ENCODE measurements around the gene PRR9.

Gene PRR9

DNA sequence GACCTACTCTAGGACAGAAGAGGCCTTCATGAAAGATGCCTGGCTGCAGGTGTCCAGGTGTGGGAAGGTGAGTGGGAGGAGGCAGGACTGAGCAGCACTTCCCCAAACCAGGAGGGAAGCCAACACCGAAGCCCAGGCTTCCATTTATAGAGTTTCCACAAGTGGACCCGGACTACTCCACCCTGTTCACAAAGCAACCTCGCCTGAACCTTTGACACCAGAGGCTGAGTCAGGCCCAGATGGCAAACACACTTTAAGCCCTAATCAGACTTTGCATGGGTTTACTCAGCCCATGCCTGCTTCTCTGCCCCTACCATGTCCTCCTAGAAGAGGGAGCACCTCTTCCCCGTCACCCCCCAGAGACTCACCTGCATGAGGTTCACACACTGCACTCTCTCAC lies 14.0 kb downstream of the PRR9 start:
- DNase-seq: no peak

DNA sequence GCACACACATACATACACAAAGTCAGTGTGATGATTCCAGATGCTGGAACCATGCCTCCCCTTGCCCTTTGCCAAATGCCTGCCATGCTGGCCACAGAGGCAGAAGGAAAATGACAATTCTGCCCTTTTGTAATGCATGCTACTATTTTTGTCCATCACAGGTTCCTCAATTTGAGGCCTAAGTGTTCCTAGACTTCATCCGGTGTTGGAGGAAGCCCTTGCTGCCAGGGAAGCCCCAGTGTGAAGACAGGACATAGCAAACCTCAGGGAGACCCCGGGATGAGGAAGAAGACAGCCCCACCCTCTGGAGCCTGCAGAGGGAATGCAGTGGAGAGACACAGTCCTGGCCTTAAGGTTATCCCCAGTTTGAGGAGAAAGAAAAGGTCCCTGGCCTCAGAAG lies 14.4 kb downstream of the PRR9 start:
- DNase-seq: no peak

DNA sequence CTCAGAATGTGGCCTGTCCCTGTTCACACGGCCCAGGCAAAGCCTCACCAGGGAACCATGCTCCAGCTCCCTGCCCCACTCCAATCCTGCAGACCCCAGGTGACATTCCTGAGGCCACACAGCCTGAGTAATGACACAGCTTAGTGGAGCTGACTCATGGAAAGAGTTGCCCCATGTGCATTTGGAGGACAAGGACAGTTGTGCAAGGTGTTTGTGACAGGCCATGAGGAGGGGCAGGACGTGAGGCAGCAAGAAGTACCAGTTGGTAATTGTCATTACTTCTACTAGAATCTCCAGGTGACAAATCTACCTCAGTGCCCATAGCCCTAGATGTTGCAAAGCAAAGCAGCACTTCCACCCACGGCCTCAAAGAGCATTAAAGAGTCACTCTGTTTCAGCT lies 15.2 kb downstream of the PRR9 start:
- no peak for DNase-seq

DNA sequence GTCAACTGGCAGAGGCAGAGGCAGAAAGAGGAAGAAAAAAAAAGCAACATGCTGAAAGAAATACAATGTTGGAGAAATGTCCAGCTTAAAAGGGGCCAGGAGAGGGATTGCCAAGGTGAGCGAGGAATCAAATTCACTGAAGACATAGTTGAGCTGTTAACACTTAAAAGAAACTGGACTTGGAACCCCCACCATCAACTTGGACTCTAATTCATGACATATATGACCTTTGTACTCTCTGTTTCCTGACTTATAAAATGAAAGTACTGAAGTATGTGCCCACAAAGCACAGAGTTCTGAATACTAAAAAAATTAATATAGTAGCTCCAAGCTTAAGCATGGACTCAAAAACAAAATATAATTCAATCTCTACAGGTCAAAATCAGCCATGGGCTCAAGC lies 16.1 kb downstream of the PRR9 start:
- DNase-seq: no peak

DNA sequence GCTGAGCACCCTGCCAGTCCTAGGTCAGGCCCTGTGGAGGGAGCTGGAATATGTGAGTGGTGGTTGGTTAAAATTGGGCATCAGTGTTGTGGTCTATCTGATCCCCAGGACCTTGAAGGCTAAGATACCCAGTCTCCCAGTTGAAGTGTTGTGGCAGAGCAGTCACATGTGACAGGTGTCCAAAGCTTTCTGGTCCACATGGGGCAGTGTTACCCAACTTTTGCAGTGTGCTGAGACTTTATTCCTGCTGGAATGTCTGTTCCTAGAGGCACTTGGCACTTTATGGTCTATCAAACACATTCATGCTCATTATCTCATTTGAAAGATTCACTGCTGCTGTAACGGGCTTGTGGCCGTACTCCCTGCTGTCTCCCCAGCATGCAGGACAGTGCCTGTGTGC lies 21.1 kb downstream of the PRR9 start:
- DNase-seq: no peak

DNA sequence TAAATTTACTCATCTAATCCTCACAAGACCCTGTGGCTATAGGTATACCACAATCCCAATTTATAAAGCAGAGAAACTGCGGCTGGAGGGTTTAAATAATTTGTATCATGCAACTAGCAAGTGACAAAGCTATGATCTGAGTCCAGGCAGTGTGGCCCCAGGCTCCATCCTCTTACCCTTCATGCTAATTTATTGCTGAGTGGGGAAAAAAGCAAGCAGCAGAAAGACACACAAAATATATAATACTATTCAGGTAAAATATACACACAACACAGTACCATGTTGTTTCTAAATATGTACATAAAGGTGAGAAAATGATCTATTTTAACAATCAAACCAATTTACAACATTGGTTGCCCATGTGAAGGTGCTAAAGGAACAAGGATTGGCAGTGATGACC lies 24.8 kb downstream of the PRR9 start:
- DNase-seq: no peak

DNA sequence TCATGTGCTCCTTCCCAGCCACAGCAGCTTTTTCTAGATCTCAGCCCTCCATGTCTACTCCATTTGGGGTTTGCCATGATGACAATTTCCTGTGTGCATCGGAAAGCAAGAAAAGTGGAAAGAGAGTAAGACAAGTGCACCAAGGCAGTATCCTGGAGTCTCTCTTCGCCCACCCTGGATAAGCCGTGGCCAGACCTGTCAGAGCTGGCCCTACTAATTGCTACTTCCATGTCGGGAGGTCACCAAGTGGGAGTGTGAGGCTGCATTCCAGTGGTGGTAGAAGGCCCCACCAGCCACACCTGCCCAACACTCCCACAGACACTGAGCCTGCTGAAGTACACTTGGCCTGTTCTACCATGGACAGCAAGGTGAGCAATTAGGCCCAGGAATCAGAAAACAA lies 28.1 kb downstream of the PRR9 start:
- no peak for DNase-seq

DNA sequence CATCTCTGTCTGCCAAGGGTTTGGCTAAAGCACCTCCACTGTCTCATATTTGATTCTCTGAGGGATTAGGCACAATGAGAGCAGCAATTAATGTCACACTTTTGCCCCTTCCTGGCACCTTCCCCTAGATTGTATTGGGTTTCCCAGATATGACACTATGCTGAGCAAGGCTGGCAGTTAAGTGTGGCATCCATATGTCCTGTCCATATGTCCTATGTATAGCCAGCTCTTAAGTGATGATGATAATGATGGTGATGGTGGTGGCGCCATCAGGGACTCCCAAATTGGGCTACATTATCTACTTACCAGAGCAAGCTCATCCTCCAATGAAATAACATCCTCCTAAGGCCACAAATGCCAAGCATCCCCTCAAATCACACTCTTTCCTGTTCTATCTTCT lies 28.6 kb downstream of the PRR9 start:
- DNase-seq: no peak

DNA sequence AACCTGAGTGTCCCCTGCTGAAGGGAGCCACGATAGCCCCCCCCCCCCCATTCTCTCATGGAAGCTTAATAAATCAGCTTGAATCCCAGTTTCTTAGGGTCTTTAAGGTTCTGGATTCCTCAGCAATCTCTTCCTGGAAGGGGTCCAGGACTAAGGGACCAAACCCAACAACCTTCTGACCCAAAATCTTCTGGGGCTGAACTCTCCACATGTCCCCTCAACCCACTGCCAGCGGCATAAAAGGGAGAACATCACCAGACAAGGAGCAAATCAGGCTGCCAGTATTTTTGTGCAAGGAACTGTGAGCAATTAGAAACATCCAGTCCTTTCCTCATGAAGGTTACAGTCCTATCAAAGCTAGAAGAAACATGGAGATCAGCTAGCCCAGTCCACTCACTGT lies 29.4 kb downstream of the PRR9 start:
- no peak for DNase-seq

DNA sequence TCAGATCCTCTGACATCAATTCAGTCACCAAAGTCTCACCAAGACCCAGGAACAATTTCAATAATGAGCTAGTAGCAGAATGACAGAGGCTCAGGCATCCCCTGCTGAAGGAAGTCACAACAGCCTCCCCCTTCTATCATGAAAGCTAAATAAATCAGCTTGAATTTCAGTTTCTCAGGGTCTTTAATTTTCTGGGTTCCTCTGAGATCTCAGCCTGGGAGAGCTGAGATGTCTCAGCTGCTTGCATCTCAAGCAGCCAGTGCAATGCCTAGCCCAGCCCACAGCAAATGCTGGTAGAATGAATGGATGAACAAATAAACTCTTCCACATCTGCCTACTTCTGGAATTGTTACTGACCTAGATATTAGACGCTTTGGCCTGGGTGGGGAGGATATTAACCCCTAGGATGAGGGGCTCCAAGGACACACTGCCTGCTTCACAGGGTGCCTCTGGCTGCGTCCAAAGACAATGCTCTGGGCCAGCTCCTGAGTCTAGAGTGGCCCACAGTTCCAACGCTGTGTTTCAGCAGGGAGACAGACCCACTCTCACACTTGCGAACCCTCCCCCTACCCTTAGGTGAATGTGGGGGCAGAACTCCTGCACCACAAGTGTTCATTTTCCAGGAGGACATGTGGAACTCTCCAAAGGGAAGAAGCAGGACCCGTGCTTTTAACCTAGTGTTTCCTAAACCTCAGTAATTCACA lies 30.9 kb downstream of the PRR9 start:
- no peak for DNase-seq

DNA sequence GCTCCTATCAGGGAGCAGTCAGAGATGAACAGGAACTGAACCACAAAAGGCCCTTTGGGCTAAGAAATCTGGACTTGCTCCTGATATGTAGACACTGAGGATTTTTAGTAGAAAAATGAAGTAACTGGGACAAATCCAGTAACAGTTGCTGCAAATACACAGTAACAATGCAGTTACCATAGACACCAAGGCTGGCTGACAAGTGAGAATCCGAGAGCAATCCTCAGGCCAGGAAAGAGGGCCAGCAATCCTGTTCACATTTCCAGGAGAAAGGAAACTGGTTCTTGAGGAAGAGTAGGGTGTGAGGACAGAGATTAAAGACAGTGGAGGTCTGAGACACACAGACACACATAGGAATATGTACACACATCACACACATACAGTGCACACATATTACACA lies 32.8 kb downstream of the PRR9 start:
- DNase-seq: no peak

DNA sequence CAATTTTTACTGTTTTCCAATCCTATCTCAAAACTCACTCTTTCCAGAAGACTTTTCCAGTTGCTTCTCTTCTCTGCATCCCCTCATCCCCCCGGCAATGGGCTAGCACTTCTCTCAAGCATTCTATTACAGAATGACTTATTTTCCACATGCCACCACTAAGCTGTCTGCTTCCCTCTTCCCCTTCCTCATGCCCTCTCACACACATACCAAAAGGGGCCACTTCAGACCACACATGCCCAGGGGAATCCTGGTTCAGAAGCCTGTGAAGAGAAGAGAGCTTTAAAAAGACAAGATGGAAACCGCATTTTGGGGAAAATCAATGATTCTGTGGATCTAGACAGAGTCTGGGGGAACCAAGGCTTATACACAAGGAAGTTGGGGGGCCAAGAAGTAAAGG lies 33.7 kb downstream of the PRR9 start:
- DNase-seq: no peak

DNA sequence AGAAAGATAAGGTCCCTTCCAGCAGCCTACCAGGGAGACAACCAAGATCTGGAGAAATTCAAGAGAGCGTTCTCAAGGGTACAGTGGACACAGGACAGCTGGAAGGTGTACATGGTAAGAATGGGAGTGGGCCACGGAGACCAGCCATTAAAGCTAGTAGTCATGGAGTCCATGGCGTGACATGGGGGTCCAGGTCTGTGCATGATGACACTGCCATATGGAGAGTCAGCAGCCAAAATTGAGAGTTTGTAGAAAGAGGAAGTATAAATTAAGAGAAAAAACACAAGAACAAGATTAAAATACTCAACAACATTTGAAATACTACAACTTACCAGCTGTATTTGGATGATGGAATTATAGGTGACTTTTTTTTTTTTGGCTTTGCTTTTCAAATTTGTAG lies 34.2 kb downstream of the PRR9 start:
- DNase-seq: no peak

DNA sequence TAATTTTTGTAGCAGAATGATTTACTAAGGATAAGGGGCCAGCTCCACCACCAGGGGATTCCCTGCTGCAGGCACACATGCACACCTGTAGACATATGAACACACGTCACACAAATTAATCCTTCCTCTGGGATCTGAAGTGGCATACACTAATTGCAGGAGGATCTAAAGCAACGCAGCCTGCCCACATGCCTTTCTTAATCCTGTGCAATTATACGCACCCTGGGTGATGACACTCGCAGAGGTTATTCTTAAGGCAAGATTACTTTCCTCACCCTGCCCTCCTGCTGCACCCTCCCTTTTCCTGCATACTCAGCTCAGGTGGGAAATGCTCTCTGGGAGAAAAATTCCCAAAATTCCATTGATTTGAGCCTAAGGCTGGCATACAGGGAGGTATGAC lies 34.6 kb downstream of the PRR9 start:
- DNase-seq: no peak

DNA sequence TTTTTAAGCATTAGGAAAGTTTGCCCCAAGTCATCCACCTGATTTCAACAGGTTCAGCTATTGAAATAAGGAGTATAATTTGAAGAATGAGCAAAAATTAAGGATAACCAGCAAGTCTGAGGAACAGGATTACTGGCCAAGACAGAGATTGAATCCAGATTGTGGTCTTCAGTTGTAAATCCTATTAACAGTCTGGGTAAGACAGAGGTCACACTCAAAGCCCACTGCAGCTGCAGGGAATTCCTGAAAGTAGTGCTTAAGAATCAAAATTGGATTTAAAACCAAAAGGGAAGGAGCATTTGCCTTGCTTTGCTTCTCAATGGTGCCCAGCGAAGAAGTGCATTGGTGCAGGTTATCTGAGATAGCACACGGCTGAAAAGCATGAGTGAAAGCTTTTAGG lies 35.7 kb downstream of the PRR9 start:
- DNase-seq: no peak

DNA sequence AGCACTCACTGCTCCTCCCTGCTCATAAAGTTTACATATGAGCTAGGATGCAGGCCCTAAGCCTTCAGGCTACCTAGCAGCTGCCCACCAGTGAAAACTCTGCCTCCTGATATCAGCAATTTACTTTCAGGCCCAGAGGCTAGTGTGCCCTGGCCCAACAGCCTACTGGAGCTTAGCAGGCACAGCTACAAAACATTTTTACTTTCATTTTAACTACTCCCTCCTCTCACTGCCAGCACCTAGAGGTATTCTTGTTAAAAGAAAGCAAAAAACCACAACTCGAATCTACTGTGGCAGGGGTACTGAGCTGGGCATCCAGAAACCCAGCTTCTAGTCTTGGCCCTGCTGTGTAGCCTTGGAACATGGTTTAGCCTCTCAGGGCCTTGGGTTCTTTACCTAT lies 36.3 kb downstream of the PRR9 start:
- DNase-seq: no peak

DNA sequence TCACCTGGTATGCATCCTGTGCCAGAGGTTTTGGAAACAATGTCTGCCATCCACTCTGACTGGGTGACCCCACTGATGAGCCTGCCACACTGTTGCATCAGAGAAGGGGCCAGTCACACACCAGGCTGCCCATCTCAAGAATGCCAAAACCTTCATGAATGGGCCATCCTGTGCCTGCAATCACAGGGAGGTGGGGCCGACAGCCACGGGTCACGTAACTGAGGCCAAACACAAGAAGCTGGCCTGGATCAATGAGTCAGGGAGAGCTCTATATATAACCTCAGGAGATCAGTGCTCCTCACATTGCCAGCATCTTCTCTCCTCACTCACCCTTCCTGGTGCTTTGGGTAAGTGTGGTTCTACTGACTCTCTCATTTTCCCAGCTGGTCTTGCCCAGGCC lies 42.0 kb downstream of the PRR9 start, which contains the start of gene LORICRIN:
LORICRIN (plus strand) TSS at position 301 of the 400 bp plus-strand sequence. CDS start 1,263 bp downstream, outside the sequence.
- DNase-seq: no peak

DNA sequence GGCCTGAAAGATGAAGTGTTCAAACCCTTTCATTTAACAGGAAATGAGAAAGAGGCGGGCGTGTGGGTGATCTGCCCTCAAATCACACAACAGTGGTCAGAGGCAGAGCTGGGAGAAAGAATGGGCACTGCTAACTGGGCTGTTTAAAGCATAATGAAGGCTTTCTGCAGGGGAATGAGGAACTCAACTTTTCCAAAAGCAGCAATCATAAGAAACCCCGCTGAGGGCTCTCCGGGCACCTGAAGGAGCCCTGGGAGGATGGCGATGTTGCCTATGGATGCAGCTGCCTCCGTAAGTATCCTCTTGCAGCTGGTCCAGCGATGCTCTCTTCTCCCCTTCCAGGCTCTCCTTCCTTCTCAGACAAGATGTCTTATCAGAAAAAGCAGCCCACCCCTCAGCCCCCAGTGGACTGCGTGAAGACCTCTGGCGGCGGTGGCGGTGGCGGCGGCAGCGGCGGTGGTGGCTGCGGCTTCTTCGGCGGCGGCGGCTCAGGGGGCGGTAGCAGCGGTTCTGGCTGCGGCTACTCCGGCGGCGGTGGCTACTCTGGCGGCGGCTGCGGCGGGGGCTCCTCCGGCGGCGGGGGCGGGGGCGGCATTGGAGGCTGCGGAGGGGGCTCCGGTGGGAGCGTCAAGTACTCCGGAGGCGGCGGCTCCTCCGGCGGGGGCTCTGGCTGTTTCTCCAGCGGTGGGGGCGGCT lies 43.3 kb downstream of the PRR9 start:
- DNase-seq: no peak

DNA sequence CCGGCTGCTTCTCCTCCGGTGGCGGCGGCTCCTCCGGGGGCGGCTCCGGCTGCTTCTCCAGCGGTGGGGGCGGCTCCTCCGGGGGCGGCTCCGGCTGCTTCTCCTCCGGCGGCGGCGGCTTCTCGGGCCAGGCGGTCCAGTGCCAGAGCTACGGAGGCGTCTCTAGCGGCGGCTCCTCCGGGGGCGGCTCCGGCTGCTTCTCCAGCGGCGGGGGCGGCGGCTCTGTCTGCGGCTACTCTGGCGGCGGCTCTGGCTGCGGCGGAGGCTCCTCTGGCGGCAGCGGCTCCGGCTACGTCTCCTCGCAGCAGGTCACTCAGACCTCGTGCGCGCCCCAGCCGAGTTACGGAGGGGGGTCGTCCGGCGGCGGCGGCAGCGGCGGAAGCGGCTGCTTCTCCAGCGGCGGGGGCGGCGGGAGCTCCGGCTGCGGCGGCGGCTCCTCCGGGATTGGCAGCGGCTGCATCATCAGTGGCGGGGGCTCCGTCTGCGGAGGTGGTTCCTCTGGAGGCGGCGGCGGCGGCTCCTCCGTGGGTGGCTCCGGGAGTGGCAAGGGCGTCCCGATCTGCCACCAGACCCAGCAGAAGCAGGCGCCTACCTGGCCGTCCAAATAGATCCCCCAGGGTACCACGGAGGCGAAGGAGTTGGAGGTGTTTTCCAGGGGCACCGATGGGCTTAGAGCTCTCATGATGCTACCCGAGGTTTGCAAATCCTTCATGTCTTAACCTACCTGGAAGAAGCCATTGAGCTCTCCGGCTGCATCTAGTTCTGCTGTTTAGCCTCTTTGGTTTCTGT lies 44.1 kb downstream of the PRR9 start:
- DNase-seq: no peak

DNA sequence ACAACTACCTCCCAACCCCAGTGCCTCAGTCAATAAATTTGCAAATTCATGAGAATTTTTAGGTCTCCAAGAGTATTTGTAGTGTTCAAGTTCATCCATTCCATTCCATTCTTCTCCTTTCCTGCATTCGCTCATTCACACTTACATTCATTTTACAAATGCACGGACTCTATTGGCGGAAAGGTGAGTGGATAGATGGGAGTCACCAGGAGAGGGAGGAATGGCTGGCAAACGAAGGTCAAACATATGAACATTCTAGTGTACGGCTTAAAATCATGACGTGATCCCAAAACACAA lies 44.6 kb downstream of the PRR9 start:
- DNase-seq: no peak

DNA sequence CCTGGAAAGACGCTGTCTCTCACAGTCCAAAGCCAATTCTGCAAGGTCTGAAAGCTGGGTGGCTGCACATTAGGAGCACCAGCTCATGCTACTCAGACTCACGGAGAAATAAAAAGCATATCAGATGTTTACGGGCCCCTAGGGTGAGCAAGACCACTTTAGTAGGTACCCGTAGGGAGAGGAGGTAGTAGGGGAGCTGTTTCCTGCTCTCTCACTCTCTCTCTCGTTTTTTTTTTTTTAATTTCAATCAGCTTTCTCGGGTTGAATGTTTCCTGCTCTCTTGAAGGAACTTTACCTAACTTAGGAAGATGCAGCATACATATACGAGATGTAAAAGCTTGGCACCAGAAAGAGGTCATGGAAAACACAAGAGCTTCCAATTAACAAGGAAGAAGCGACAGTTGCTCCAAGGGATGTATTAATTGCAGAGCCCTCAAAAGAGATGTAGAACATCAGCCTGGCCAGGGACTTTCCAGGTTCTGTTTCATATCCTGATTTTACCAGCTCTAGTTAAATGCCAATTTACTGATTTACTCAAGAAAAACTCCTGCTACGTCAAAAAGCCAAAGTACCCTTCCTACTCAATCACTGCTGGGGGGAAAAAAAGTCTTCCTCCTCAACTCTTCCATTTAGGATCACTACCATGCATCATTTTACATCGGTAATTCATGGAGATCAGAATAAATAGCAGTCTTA lies 45.2 kb downstream of the PRR9 start:
- DNase-seq: no peak

DNA sequence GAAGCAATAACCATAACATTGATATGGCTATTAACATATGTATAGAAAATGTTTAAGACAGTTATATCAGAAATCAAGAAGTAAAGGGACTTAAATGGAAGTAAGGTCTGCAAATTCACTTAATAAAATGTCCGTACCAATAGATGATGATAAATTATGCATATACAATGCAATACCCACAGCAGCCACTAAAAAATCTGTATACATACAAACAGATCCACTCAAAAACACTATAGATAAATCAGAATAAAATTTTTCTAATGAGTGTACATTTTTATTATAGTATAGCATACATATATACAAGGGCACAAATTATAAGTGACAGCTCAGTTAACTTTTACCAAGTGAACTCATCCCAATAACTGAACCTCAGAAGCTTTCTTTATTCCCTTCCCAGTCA lies 48.1 kb downstream of the PRR9 start:
- DNase-seq: no peak
